ENCODE results near the gene CUL1.

CUL1 gene

DNA sequence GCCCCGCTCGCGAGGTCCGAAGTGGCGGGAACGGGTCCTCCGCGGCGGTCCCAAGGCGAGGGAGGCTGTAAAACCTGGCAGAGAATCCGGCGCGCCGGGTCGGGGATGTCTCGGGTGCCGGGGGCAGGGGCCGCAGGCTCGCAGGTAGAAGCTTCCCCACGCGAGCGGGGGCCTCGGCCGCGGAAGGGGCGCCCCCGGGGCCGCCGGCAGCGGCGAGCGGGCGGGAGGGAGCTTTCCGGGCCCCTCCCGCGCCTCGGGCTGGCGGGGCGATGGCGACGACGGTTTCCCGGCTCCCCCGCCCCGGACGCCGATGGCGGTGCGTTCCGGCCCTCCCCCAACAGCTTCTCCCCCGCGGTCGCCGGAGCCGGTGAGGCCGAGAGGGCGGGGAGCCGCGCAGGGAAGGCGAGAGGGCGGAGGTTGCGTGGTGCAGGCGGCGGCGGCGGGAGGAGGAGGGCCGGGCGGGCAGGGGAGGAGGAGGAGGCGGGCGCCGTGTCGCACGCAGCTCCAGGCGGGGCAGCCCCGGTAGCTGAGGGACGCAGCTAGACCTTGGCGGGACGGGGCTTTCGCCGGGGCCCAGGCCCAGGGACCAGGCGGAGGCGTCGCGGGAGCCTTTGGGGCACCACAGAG is at the start of gene CUL1:
CUL1 (plus strand) TSS at position 507 of the 627 bp plus-strand sequence. CDS start 31,220 bp downstream, outside the sequence.
- peak; percentile 85 for DNase-seq

DNA sequence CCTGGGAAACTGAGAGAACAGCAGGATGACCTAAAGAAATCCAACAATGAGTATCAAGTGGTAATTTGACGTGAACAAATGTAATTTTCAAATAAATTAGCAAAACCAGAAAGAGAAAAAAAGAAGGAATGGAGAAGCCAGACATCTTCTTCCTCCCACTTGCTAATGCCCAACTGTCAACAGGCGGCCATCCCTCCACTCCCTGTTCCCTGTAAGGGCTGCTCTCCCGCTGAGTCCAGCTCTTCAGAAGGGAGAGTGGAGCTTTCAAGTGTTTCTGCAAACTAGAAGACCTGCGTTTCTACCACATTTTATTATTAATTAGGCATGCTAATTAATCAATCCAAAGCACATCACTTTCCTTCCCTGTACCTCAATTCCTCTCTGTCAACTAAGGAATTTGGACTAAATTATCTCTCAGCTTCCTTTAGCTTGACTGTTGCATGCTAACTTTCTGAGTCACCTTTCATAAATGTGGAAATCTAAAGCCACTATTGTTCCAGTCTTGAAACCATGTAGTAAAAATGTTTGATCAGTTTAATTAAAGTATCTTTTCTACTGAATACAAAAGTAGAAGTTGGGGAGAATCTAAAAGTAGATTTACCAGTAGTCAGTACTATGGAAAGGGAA is 48.4 kb upstream of the CUL1 start:
- DNase-seq = no peak

DNA sequence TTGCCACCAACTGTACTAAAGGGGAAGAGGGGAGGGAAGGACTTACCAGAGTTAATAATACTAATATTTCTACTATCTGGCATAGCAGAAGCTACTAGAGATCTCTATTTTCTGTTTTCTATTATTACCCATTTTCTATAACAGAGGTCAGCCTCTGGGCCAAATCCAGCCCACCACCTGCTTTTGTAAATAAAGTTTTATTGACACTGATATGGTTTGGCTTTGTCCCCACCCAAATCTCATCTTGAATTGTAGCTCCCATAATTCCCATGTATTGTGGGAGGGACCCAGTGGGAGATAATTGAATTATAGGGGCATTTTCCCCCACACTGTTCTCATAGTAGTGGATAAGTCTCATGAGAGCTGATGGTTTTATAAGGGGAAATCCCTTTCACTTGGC is 45.9 kb upstream of the CUL1 start:
- no peak for DNase-seq

DNA sequence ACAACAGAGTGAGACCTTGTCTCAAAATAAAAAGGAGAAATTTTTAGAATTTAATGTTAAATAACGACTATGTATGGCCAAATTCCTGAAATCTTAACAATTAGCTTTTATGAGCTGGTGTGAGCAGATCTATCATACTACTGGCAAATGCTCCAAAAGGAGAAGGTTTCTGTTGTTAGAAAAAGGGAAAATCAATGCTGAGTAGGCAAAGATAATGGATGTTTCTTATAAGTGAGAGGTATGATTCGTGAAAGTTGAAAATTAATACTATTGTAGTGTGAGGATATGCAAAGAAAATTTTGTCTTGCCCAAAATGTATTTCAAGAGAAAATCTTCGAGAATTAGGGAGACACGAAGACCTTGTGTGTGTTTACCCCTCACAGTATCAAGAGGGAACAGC is 40.8 kb upstream of the CUL1 start:
- DNase-seq = no peak

DNA sequence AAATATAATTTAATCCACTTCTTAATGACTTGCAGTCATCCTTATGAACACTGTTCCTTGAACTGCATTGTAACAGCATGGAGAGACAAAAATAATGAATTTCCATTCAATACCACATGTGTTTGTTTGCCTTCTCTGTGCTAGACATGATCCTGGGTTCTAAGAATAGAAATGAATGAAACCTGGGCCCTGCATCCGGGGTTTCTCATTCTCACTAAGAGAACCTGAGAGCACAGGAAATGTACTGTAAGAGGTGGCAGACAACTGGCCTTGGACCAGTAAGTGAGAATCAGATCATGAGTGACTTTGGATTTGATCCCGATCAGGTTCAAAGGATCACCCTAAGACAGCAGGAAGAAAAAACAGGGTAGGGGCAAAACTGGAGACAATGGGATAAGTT is 37.2 kb upstream of the CUL1 start:
- DNase-seq = no peak

DNA sequence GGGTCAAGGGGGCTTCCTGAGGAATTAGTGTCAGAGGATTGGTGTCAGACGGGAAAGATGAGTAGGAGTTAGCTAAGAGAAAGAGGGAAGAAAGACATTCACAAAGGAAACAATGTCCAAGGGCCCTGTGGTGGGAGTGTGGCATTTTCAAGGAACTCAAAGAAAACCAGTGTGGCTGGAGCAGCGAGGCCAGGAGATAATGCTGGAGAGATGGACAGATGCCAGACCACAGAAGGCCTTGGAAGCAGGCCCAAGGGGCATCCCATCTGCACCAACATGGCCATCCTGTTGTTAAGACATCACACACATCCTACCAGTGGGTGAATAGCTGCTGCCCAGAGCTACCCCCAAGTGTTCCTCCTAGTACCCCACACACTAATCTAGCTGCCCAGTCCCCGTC is 36.1 kb upstream of the CUL1 start:
- DNase-seq = no peak

DNA sequence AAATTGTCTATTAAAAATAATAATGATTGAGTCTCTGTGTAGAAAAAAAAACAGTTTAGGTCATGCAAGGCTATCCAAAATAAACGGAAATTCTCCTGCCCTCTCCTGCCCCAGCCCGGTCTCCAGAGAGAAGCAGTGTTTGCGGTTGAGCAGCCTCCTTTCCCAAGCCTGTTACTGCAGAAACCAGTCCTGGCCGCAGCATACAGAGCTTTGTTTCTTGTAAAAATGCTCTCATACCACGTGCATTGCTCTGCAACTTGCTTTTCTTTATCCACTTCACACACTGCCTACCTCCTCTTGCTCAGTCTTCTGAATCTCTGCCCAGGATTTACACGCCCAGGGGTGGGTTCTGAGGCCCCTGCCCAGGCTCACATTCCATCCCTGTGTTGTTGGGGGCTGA is 34.4 kb upstream of the CUL1 start:
- DNase-seq = no peak

DNA sequence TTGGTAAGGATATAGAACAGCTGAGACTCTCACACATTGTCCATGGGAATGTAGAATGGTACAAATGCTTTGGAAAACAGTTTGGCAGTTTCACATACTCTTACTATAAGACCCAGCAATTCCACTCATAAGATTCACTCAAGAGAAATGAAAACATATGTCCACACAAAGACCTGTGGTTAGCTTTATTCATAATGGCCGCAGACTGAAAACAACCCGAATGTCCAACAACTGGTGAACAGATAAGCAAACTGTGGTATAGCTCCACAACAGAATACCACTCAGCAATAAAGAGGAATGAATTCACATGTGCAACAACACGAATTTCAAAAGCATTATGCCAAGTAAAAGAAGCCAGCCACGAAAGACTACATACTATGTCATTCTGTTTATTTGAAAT is 33.5 kb upstream of the CUL1 start:
- DNase-seq = no peak

DNA sequence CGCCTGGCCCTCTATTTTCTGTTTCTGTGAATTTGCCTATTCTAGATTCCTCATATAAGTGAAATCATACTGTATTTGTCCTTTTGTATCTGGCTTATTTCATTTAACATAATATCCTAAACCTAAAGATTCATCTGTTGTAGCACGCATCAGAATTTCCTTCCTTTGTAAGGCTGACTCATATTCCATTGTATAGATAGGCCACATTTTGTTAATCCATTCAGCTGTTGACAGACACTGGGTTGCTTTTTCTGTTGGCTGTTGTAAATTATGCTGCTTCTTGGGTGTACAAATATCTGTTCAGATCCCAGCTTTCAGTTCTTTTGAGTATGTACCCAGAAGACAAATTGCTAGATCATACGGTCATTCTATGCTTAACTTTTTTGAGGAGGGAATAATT is 28.8 kb upstream of the CUL1 start:
- DNase-seq = no peak

DNA sequence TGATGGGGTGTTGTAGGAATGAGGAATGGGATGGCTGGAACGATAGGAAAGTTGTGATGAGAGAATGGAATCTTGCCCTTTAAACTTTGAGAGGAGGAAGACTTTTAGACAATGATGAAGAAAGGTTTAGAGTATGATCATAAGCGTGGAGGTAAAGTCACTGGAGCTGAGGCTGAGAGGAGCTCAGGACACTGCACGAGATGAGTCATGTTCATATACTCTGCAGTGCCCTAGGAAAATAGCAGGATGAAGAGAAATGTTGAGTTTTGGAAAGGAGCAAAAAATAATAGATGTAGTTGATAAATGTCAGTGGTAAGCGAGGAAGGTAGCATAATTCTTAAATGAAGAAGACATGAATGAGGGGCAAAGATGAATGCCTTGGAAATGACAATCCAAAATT is 28.3 kb upstream of the CUL1 start:
- DNase-seq = no peak

DNA sequence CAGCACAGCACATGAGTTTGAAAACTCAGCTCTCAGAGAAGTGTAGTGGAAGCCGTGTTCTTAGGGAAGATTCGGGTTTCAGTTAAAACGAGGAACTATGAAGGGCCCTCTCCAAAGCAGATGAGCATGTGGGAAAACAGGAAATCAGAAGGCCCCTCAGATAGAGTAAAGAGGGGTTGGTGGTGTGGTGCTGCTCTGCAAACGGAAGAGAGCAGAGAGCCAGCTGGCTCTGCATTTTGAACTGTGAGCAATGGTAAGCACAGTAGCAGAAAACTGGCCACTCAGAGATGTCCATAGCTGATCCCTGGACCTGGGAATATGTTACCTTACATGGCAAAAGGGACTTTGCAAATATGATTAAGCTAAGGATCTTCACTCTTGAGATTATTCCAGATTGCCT is 27.9 kb upstream of the CUL1 start:
- no peak for DNase-seq

DNA sequence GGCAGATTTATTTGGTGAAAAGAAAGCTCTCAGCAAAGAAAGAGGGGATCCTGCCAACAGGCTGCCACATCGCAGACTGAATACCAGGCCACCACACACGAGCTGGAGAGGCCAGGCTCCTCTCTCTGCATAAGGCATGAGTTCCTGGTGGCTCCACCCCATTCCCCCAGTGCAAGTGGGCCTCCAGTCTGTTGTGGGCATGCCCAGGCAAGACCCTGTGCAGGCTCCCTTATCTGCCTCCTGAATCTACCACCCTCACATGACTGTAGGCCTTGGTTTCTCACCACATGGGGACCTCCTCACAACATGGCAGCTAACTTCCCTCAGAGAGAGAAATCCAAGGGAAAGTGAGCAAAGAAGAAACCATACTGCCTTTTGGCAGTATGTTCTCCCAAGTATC is 26.7 kb upstream of the CUL1 start:
- no peak for DNase-seq

DNA sequence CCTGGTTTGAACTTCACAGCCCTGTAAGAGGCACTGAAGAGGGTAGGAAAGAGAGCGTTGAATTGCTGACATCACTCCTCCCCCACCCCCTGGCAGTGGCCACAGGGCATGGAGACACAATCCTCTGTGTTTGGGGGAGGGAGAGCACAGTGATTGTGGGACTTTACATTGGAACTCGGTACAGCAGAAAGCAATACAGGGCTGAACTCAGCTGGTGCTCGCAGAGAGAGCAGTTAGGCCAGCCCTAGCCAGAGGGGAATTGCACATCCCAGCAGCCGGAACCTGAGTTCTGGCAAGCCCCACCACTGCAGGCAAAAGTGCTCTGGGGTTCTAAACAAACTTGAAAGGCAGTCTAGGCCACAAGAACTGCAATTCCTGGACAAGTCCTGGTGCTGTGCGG is 24.0 kb upstream of the CUL1 start:
- no peak for DNase-seq

DNA sequence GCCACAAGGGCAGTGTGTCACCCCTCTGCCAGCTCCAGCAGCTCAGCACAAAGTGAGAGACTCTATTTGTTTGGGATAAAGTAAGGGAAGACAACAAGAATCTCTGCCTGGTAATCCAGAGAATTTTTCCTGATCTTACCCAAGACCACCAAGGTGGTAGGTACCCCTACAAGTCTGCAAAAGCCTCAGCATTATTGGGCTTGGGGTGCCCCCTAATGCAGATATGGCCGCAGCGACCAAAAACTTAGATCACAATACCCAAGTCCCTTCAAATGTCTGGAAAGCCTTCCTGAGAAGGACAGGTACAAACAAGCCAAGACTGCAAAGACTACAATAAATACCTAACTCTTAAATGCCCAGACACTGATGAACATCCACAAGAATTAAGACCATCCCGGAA is 22.4 kb upstream of the CUL1 start:
- no peak for DNase-seq

DNA sequence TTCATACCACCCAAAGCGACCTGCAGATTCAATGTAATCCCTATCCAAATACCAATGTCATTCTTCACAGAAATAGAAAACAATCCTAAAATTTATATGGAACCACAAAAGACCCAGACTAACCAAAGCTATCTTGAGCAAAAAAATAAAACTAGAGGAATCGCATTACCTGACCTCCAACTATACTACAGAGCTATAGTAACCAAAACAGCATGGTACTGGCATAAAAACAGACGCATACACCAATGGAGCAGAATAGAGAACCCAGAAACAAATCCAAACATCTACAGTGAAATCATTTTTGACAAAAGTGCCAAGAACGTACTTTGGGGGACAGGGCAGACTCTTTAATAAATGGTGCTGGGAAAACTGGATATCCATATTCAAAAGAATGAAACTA is 16.9 kb upstream of the CUL1 start:
- no peak for DNase-seq

DNA sequence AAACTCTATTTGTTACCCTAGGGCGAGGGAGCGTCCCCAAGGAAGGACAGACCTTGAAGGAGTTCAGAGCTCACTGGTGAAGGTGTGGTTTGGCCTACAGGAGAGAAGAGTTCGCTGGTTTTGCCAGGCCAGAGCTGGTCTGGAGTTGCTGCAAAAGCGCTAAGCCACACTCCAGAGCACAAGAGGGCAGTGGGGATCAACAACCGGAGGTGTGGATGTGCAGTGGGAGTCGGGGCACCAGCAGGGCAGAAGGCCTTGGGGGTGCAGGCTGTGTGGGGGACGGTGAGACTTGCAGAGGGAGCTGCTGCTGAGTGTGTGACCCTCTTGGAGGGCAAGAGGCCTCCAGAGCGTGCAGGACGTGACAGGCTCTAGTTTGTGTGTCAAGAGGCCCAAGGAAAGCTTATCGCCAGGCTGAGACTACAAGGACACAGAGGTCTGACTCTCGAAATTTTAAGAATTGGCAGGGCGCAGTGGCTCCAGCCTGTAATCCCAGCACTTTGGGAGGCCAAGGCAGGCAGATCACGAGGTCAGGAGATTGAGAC is 14.3 kb upstream of the CUL1 start:
- no peak for DNase-seq

DNA sequence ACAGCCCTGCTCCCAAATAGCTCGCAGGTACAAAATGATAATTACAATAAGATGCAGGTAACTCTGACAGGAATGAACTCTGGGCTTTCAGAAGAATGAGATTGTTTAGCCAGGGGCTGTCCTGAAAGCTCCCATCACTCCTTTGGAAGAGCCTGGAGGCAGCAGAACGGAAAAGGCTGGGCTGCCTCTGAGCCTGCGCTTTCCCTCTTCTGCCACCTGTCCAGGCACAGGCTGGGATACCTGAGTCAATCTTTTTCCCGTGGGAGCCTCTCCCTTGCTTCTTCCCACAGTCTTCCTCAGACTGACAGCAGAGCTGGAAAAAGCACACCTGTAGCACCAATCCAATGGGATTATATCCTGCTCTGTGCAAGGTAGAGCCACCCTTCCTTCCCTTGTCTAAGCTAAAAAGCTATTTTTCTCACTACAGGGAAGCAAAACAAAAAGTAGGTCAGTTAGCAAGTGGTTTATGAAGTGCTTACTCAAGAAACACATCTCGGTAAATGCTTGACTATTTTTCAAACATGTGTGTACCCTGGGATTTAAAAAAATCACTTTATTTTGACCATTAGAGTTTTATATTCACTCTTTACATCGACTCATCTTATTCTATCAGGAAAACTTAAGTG is 12.3 kb upstream of the CUL1 start:
- DNase-seq = no peak

DNA sequence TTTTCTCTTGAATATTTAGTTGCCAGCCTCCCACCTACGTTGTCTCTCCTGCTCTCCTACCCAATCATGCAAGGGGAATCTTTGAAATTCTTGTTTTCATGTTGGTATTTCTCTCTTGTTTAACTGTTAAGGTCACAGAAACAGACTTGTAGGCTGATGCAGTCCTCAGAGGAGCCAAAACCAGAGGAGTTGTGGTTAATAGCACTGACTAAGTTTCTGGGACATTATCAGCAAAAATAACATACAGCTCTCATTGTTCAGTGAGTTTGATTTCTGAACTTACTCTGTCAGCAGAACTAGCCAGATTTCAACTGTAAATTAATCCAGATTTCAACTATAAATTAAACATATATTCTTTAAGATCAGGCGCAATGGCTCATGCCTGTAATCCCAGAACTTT is 11.1 kb upstream of the CUL1 start:
- DNase-seq = no peak

DNA sequence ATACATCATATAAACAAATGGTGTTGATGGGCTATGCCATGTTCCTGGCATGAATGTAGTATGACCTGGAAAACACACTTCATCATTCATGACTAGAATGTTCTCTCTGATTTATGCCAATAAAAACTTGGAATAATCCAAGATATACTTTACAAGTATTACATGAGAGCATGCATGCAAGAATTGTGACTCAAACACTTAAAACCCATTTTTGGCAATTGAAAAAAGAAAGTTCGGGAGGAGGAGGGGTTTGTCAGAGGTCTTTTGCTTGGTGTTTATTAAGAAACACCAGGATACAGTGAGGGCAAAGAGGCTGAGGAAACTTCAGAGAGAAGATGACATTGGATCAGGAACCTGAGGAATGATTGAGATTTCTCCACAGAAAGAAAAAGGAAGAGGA is 10.2 kb upstream of the CUL1 start:
- DNase-seq = no peak

DNA sequence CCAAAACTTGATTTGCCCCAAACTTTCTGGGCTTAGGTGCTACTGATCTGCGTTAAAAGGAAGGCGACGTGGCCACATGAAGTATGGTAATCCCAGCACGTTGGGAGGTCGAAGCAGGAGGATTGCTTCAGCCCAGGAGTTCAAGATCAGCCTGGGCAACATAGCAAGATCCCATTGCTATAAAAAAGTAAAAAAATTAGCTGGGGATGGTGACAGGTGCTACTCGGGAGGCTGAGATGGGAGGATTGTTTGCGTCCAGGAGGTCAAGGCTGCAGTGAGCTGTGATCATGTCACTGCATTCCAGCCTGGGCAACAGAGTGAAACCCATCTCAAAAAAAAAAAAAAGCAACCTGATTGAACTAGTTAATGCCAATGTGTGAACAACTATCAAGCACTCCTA is 5.1 kb upstream of the CUL1 start:
- no peak for DNase-seq

DNA sequence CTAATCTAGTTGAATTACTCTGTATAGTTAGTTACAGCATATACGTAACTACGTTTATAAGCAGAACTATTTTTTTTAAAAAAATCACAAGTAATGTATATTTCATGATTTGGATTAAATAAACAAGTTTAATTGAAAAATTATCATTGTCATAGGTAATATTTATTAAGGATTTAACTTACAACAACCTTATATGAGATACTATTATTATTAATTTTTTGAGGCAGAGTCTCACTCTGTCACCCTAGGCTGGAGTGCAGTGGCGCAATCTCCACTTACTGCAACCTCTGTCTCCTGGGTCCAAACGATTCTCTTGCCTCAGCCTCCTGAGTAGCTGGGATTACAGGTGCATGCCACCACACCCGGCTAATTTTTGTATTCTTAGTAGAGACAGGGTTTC is 4.1 kb upstream of the CUL1 start:
- DNase-seq = no peak

DNA sequence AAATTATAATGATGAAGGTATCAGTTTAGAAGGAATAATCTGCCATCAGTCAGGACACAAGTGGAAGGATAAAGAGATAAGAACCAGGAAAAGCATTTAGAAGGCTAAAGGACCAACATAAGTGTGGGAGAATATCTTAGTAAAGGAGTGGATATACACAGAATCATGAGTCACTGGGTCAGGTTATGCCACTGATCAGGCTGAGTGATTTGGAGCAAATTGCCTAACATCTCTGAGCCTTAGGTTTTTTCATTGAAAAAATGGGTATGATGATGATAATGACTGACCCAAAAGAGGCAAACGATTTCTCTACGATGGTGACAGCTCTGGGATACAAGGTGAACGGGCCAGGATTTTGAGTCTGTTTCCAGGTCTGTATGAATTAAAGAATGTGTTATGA is 2.8 kb upstream of the CUL1 start:
- DNase-seq = no peak

DNA sequence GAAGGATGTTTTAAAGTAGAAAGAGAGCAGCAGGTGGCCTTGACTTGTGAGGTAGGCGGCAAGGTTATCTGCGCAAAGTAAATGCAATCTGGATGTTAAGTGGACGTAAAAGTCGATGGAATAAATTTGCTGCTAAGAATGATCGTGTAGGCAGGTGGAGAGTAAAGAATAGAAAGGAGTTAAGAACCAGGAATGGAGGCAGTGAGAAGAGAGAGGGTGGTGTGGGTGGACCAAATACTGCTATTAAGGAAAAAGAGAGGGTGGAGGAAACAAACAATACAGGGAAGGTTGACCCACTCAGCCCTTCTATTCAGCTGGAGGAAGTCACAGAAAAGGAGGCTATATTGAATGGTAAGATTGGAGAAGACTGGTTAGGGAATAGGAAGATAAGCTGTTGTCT is 1.9 kb upstream of the CUL1 start:
- no peak for DNase-seq

DNA sequence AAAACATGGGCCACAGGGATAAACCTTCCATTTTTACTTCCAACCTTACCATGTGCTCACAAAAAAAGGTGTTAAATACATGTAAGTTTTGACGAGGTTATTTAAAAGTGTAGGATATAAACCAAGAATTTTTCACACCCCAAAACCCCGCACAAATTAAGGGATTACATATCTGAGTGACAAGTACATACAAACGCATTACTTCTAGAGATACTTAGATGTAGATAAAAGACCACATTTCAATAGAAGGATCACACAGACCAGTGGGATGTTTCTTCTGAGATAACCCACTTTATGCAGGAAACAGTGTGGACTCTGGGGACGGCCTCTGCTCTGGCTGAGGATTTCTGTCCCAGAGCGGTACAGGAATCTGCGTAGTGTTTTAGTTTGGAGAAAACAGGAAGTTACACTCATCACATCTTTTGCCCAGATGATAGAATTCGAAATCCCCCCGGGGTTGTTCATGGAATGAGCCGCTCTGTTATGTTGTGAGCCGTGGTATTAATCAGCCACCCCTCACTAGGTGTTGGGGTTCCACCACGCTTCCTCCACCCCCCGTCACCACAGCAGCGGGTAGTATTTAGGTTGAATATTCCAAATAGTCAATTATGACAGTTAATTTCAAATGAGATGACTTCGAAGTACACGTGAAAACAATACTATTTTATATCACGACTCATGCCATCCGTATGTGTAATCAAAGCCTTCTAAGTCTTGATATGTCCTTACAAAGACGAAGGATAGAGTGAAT is 1.3 kb upstream of the CUL1 start:
- DNase-seq = peak; percentile 69
